Prostate gland (tissue), 2 donors: ENCODE measurements around the gene FHIP1B. TPM values are rescaled to one million over a fixed set of nuclear protein-coding genes. Genes with fewer than 3 reads are reported as not detected.

Source experiments
- DNase-seq: peaks from one replicate; pipeline ENCODE4 v3.0.0-alpha.2; 2019; ENCODE audit warnings: low spot score
- H3K27ac ChIP-seq, 2 donors: fragments of 200-600 bp; sonication (generic); 2 replicates each; pipeline ENCODE4 v1.5.1; 2017 to 2019
- H3K27me3 ChIP-seq: fragments of 200-600 bp; sonication (generic); replicated peaks from 2 replicates; pipeline ENCODE4 v1.5.1; 2019; ENCODE audit not compliant: insufficient read depth
- H3K36me3 ChIP-seq, 2 donors: fragments of 200-600 bp; sonication (generic); 1 replicate in 1 of 2; 2 replicates in 1 of 2; pipeline versions ENCODE4 v1.5.1 to v1.8.1; 2017 to 2019
- H3K4me1 ChIP-seq: fragments of 200-600 bp; sonication (generic); replicated peaks from 2 replicates; pipeline ENCODE4 v1.5.1; 2019
- H3K4me3 ChIP-seq, 2 donors: fragments of 200-600 bp; sonication (generic); 2 replicates each; pipeline ENCODE4 v1.5.1; 2017 to 2019
- H3K9me3 ChIP-seq: fragments of 200-600 bp; sonication (generic); 2 replicates; pipeline ENCODE4 v1.5.1; 2017
- POLR2A ChIP-seq: fragments of 450-650 bp; IDR thresholded peaks from one replicate; pipeline ENCODE4 v1.6.1; 2016; ENCODE audit warnings: antibody characterized with exemption, mild to moderate bottlenecking
- POLR2AphosphoS5 ChIP-seq: sonication (generic); formaldehyde crosslinking; IDR thresholded peaks from one replicate; pipeline ENCODE4 v1.6.1; 2017; ENCODE audit warnings: antibody characterized with exemption
- WGBS: methylation state at CpG from one replicate; pipeline ENCODE4 v1.1.5; 2018; 5-methylcytosine and 5-hydroxymethylcytosine counted together
- intact Hi-C: fragments of 100-400 bp; cut with DNase I; formaldehyde crosslinking; loops from one replicate; pipeline ENCODE4 v1.14.2; 2022
- total RNA-seq, 2 donors: library from RNA; depleted of rRNA; stranded (reverse); fragments of >200 nt; gene quantifications; one replicate each; pipeline ENCODE4 v1.1.0, GENCODE V29; 2016
- TF ChIP-seq, protein P1 (sequence below), 4 experiments: fragments of 200-600 bp in 2 of 4; fragments of 450-650 bp in 2 of 4; sonication (generic) in 2 of 4; IDR thresholded peaks; 1 replicate in 3 of 4; 2 replicates in 1 of 4; pipeline ENCODE4 v1.5.1; 2016 to 2019; ENCODE audit warnings: antibody characterized with exemption in 4 of 4, mild to moderate bottlenecking in 2 of 4, moderate library complexity in 2 of 4

The FHIP1B gene
- total RNA-seq, 2 donors from 2014 or later, result 50.6 to 105 TPM

DNA sequence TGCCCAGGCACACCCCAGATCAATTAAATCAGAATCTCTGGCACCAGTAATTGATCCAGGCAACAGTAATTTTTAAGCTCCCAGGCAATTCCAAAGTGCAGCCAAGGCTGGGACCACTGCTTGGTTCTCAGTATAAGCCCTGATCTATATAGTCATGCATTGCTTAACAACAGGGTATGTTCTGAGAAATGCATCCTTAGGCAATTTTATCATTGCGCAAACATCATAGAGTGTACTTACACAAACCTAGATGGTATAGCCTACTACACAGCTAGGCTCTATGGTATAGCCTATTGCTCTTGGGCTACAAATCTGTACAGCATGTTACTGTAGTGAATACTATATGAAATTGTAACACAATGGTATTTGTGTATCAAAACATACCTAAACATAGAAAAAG is 29.7 kb downstream of the FHIP1B start:
- TF ChIP-seq POLR2A (no peak), POLR2AphosphoS5 (no peak)
- TF ChIP-seq, protein P1, sequence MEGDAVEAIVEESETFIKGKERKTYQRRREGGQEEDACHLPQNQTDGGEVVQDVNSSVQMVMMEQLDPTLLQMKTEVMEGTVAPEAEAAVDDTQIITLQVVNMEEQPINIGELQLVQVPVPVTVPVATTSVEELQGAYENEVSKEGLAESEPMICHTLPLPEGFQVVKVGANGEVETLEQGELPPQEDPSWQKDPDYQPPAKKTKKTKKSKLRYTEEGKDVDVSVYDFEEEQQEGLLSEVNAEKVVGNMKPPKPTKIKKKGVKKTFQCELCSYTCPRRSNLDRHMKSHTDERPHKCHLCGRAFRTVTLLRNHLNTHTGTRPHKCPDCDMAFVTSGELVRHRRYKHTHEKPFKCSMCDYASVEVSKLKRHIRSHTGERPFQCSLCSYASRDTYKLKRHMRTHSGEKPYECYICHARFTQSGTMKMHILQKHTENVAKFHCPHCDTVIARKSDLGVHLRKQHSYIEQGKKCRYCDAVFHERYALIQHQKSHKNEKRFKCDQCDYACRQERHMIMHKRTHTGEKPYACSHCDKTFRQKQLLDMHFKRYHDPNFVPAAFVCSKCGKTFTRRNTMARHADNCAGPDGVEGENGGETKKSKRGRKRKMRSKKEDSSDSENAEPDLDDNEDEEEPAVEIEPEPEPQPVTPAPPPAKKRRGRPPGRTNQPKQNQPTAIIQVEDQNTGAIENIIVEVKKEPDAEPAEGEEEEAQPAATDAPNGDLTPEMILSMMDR (IDR thresholded peaks at IDR 0.05), result no peak
- H3K4me3 ChIP-seq, result no peak overlapping the region
- H3K9me3 ChIP-seq, result no peaks in the 10 kb centered on the region
- DNase-seq, result no peak
- 95% methylated on average over 1 of the region's 1 CpG for WGBS
- H3K27ac ChIP-seq, result no peak overlapping the region
- H3K36me3 ChIP-seq, result no peaks in the 10 kb centered on the region
- intact Hi-C loops, result no loop called here
- H3K27me3 ChIP-seq, result no peaks in the 10 kb centered on the region
- H3K4me1 ChIP-seq, result no peaks in the 10 kb centered on the region

DNA sequence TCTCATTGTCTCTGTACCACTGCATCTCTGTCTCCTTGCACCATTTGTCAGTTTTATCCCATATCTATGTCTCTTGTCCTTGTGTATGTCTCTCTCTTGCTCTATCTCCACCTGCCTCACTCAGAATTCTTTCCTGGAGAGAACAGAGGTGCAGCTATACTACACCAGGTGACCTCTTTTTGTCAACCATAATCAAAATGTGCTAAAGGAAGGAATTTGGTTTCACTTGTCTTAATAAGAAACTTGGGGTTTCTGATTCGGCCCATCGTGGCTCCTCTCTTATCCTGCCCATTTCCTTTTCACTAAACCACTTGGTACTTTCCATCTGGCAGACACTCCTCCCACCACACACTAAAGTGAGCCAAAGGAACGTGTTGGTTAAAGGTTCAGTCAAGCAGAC is 31.1 kb downstream of the FHIP1B start:
- H3K4me1 ChIP-seq, result no peaks in the 10 kb centered on the region
- H3K4me3 ChIP-seq, result no peak overlapping the region
- WGBS, result 74% methylated on average over 3 of the region's 3 CpGs

DNA sequence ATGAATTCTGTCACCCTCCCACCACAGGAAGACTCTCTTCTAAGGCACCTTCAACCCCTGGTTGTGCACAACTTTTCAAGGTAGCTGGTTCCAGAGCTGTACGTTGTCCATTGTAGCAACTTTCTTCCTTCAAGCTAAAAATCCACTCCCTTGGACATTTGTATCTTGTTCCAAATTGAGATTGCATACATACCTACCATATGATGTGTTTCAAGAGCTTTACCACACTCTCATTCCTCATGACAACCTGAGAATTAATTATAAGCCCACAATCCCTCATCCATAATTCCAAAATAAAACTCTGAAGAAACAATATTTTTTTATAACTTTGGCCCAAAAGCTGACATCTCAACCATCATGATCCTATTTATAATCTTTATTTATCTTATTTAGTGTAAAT is 32.4 kb downstream of the FHIP1B start:
- Histone ChIP-seq H3K4me3 (no peak overlapping the region), H3K4me1 (no peaks in the 10 kb centered on the region), H3K36me3 (no peaks in the 10 kb centered on the region), H3K27me3 (no peaks in the 10 kb centered on the region), H3K9me3 (no peaks in the 10 kb centered on the region), H3K27ac (no peak overlapping the region)
- intact Hi-C loops, result no loop called here
- WGBS, result 95% methylated on average over 1 of the region's 1 CpG
- no peak for TF ChIP-seq POLR2A
- TF ChIP-seq, protein P1 (IDR thresholded peaks at IDR 0.05), result no peak
- no peak for TF ChIP-seq POLR2AphosphoS5
- no peak for DNase-seq

More for the DNA sequence above, 31.1 kb downstream of the FHIP1B start:
- no peak for DNase-seq
- intact Hi-C loops, result no loop called here
- H3K36me3 ChIP-seq, result no peaks in the 10 kb centered on the region
- no peaks in the 10 kb centered on the region for H3K27me3 ChIP-seq
- no peak overlapping the region for H3K27ac ChIP-seq
- no peaks in the 10 kb centered on the region for H3K9me3 ChIP-seq
- TF ChIP-seq, protein P1 (IDR thresholded peaks at IDR 0.05), result no peak
- TF ChIP-seq POLR2AphosphoS5, result no peak
- no peak for TF ChIP-seq POLR2A

DNA sequence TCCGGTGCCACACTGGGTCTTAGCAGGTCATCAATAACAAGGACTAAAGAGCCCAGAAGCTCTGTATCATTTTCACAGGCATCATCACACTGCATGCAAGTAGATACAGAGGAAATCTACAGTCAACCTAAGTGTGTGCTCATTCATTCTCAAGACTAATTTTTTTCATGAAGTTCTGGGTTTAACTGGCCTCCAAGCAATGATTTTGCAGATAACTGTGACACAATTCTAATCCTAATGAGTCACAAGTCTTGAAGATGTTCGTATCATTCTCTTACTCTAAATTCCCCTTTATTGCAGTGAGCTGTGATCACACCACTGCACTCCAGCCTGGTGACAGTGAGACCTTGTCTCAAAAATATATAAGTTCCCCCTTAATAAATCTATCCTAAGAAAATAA is 33.0 kb downstream of the FHIP1B start:
- Histone ChIP-seq H3K36me3 (no peaks in the 10 kb centered on the region), H3K4me1 (no peaks in the 10 kb centered on the region), H3K27me3 (no peaks in the 10 kb centered on the region), H3K27ac (no peak overlapping the region), H3K4me3 (no peak overlapping the region), H3K9me3 (no peaks in the 10 kb centered on the region)
- intact Hi-C loops, result no loop called here
- TF ChIP-seq POLR2A (no peak), POLR2AphosphoS5 (no peak)
- TF ChIP-seq, protein P1 (IDR thresholded peaks at IDR 0.05), result no peak
- 82% methylated on average over 2 of the region's 2 CpGs for WGBS
- no peak for DNase-seq

DNA sequence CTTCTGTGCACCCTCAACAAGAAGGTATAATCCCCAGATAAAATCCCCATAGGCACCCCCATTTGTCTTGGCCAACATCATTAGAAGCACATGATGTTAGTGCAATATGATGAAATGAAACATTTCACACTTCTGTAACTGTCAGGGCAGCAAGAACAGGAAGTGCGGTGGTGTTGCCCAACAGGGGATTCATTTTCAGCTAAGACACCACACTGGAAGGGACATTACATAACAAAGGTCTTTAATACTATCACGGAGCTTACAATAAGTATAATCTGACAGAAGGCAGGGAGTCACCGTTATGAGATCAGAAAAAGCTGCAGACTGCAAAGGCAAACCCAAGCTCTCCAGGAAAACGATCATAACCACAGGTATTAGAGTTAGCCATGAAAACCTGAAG is 33.5 kb downstream of the FHIP1B start:
- H3K4me3 ChIP-seq, result no peak overlapping the region

More for the DNA sequence above, 33.5 kb downstream of the FHIP1B start:
- 84% methylated on average over 4 of the region's 4 CpGs for WGBS
- Histone ChIP-seq H3K4me1 (no peaks in the 10 kb centered on the region), H3K27me3 (no peaks in the 10 kb centered on the region), H3K9me3 (no peaks in the 10 kb centered on the region), H3K36me3 (no peaks in the 10 kb centered on the region), H3K27ac (no peak overlapping the region)
- TF ChIP-seq POLR2AphosphoS5 (no peak), POLR2A (no peak)
- TF ChIP-seq, protein P1 (IDR thresholded peaks at IDR 0.05), result no peak
- no peak for DNase-seq
- intact Hi-C loops, result no loop called here
